Islet precursor cell (in vitro differentiated cells): ENCODE data around the gene TJAP1.
A peak's percentile ranks its signal among the peaks of the same experiment; 100 is the strongest.
"Not testable (repeated sequence)": the region's sequence is repeated elsewhere in the genome, so short reads cannot be mapped to it uniquely, and the experiment has no call there.

Experiments
- DNase-seq: peaks from one replicate; pipeline ENCODE4 v3.0.0-alpha.2; 2018

The TJAP1 gene

GRCh38 chr6:43481591-43482236, 4.3 kb downstream of the TJAP1 start:
- DNase-seq = no peak

- peak; percentile 79 for DNase-seq
Observed at GRCh38 chr6:43488667-43489276, 11.4 kb downstream of the TJAP1 start.

GRCh38 chr6:43489277-43490072, 12.1 kb downstream of the TJAP1 start:
- peak; percentile 80 for DNase-seq

DNA sequence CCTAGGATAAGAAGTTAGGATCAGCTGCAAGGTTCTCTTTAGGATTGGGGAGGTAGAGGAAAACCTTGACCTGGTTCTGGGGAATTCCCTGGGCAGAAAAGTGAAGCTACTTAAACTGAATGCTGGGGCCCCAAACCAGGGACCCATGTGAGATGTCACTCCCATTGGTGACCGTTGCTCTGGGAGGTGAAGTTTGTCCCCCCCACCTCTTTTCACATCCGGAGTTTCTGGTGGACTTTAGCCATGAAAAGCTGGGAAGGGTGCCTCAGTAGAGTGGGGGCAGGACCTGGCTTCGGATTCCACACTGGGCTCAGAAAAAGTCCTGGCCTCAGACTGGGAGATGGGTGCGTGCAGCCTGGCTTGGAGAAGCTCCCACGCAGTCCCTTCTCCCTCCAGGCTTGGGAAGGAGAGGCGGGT, 13.2 kb downstream of the TJAP1 start:
- DNase-seq = no peak

DNA sequence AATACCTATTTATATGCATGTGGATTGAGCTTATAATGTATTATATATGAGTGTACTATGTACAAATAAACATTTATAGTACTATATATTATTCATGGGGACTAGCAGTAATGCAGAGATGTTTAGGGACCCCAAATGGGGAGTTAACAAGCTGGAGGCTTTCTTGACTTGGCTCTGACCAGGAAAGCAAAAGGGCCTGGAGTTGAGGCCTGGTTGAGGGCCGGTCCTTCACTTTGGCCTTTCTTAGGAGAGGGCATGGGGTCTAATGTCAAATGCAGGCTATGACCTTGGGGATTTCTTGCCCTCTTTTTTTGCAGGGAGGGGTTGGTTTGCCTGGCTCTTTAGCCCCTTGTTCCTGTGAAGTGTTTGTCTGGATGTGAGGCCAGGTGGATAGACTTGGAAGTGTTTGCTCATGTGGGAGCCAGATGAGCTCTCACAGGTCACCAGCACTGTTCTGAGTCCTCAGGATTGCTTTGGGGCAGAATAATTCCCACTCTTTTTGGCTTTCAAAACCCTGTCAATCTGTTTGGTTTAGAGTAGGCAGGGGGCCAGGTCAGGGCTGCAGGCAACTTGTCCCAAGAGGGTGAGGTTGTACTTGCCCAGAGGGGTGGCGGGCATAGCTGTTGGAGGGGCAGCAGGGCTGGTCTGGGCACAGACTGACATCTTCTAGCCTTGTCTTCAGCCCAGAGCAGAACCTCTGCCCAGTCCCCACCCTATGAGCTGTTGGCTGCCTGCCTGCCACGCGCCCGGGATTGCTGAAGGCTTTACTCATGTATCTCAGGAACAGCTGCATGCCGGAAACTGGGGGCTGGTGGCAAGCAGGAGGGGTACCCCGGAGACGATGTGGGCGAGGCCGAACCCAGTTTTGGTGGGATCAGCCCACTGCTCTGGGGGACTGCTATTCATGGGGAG, 14.6 kb downstream of the TJAP1 start:
- DNase-seq = no peak

- no peak for DNase-seq
Observed at GRCh38 chr6:43492673-43493072, 15.3 kb downstream of the TJAP1 start.

DNA sequence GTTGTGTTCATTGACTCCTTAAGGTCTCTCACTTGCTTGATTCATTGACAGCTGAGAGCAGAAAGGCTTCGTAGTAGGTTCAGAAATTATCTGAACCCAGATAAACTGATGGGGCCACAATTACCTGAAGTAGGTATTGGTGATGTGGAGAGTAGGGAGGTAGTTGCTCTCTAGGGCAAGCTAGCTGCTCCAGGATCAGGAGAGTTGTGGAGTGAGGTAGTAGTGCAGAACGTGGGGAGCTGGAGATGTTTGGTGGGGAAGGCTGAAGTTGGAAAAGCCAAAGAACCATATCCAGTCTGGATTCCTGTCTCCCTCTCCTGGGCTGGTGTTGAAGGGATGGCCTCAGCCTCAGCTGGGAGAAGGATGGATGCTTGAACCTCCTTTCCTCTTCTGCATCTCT, 15.9 kb downstream of the TJAP1 start:
- DNase-seq = no peak

- peak; percentile 52 for DNase-seq
Observed at GRCh38 chr6:43493833-43494232, 16.5 kb downstream of the TJAP1 start.

GRCh38 chr6:43494321-43494720, 17.0 kb downstream of the TJAP1 start:
- DNase-seq = peak; percentile 77

DNA sequence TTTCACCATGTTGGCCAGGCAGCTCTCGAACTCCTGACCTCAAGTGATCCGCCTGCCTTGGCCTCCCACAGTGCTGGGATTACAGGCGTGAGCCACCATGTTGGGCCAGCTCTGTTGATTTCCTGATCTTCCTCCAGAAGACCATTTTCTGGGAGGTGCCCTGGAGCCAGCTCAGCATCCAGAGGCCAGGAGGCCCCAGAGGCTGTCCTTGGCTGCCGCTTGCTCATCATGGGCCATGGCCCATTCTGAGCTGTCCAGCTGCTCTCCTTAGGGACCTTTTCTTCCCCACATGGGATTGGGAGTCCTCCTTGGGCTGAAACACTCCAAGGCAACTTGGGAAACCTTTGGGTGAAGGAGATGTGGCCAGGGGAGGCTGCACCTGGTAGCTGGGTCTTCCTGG, 17.4 kb downstream of the TJAP1 start:
- DNase-seq = no peak

- peak; percentile 72 for DNase-seq
Observed at GRCh38 chr6:43495409-43495941, 18.1 kb downstream of the TJAP1 start.

- peak; percentile 90 for DNase-seq
Observed at GRCh38 chr6:43496370-43497128, 19.2 kb downstream of the TJAP1 start.

GRCh38 chr6:43497129-43497396, 19.7 kb downstream of the TJAP1 start:
- DNase-seq = no peak

DNA sequence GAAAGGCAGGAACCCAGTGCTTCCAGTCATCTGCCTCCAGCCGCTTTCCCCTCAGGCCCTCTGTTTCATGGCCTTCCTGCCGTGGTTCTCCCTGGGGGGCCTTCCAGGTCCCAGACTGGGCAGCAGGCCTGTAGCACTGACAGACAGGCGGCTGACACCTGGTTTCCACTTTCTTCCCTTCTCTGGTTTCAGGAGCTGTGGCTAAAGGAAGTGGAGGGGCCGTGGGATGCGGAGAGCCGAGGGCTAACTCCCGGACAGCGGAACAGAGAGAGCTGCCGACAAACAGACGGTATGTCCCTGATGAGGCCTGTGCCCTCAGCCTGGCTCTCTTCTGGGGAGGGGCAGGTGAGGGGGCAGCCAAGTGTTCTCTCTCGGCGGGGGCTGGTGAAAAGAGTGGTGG, 20.3 kb downstream of the TJAP1 start:
- no peak for DNase-seq

- not testable (repeated sequence) for DNase-seq
Observed at GRCh38 chr6:43498291-43498690, 20.9 kb downstream of the TJAP1 start.

- DNase-seq = no peak
Observed at GRCh38 chr6:43499028-43499815, 21.9 kb downstream of the TJAP1 start.

DNA sequence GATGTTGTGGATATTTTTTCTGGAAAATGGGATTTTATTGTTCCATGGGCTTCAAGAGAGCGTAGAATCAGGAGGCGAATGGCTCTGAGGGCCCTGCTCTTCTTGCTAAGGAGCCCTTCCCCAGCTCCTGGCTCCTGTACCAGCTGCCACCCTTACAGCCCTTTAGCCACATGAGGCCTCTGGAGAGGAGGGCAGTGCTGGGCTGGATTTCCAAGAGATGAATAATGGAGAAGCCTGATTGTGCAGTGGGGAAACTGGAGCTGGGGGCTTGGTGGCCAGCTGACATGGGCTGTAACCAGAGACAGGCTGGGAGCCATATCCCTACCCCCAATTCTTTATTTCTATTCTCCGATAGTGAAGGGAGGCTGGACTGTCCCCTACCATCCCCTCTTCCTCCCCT, 23.6 kb downstream of the TJAP1 start:
- no peak for DNase-seq

DNA sequence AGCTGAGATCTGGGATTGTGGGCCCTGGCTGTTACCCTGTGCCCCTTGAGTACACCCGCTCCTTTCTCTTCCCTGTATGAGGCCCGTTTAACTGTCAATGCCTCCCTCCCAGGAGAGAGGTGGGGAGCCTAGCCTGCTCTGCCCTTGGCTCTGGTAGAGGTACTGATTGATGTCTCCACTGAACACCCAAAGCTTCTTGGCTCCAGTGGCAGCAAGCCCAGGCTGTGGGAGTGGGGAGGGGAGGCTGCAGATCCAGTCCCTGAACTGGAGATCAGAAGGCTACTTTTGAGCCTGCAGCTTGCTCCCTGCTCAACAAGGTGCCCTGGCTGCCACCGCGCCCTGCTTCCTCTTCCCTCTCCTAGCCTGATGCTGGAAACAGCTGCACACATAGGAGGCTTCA, 25.3 kb downstream of the TJAP1 start:
- no peak for DNase-seq

- no peak for DNase-seq
Observed at GRCh38 chr6:43503443-43503842, 26.1 kb downstream of the TJAP1 start.

GRCh38 chr6:43504756-43505593, 27.6 kb downstream of the TJAP1 start:
- DNase-seq = no peak
